K562 (cell line): ENCODE results near the gene NUP107. TPM values are rescaled to one million over a fixed set of nuclear protein-coding genes. Genes with fewer than 3 reads are reported as not detected.
A peak's percentile ranks its signal among the peaks of the same experiment; 100 is the strongest.

ENCODE experiments used
- ARID2 ChIP-seq: fragments of 450-650 bp; IDR thresholded peaks from 2 replicates; pipeline ENCODE4 v1.6.1; 2017; ENCODE audit warnings: antibody characterized with exemption, mild to moderate bottlenecking
- KDM1A ChIP-seq, 2 experiments: fragments of 450-650 bp; IDR thresholded peaks; 2 replicates each; pipeline ENCODE4 v1.6.1; 2016; ENCODE audit warnings: mild to moderate bottlenecking in 2 of 2
- ZBTB40 ChIP-seq, 2 experiments: fragments of 450-650 bp in 1 of 2; sonication (generic) in 1 of 2; formaldehyde crosslinking in 1 of 2; IDR thresholded peaks; 2 replicates each; pipeline versions ENCODE4 v1.7.1 to v1.9.0; 2016 to 2022; ENCODE audit warnings: inconsistent platforms in 1 of 2, mild to moderate bottlenecking in 1 of 2, missing genetic modification reagents in 1 of 2
- ZNF395 ChIP-seq: fragments of 200-800 bp; sonication (Bioruptor generic); IDR thresholded peaks from 2 replicates; pipeline ENCODE4 v1.6.1; 2017; ENCODE audit warnings: missing genetic modification characterization, missing compliant biosample characterization
- ZNF561 ChIP-seq: fragments of 450-650 bp; formaldehyde crosslinking; conservative IDR thresholded peaks from 2 replicates; pipeline ENCODE4 v1.4.0; 2020; ENCODE audit warnings: mild to moderate bottlenecking, moderate library complexity
- ZNF75A ChIP-seq: fragments of 450-650 bp; formaldehyde crosslinking; IDR thresholded peaks from 2 replicates; pipeline ENCODE4 v1.4.0; 2020; ENCODE audit warnings: mild to moderate bottlenecking
- polyA plus RNA-seq, 8 experiments: library from polyadenylated mRNA; depleted of rRNA in 4 of 8; stranded (reverse) in 5 of 8; unstranded in 3 of 8; fragments of >200 nt; fragmentation: Nextera tagmentation in 2 of 8; fragmentation: Illumina TruSeq in 1 of 8; extraction: Ambion mirVana in 2 of 8; extraction: Trizol in 1 of 8; gene quantifications; 2 replicates each; pipeline versions ENCODE4 v1.2.1 to v1.2.3, GENCODE V29; 2011 to 2014; ENCODE audit warnings: inconsistent platforms in 1 of 8, missing spikeins in 1 of 8
- total RNA-seq, 7 experiments: library from RNA; depleted of rRNA in 6 of 7; stranded (reverse); fragments of >200 nt in 6 of 7; fragmentation: Illumina TruSeq in 2 of 7; extraction: Trizol in 2 of 7; gene quantifications; 2 replicates each; pipeline versions ENCODE4 v1.2.1 to v1.2.3, GENCODE V29; 2011 to 2021; ENCODE audit warnings: low replicate concordance in 1 of 7
- TF ChIP-seq, protein P1 (sequence below): sonication (generic); formaldehyde crosslinking; IDR thresholded peaks from 2 replicates; pipeline ENCODE4 v1.8.1; 2023; ENCODE audit warnings: missing genetic modification reagents, mild to moderate bottlenecking, borderline replicate concordance
- TF ChIP-seq, protein P2 (sequence below), 2 experiments: fragments of 250-450 bp in 1 of 2; fragments of 450-650 bp in 1 of 2; sonication (Bioruptor Pico) in 1 of 2; IDR thresholded peaks; 2 replicates each; pipeline versions ENCODE4 v1.6.1 to v1.8.0; 2016 to 2021; ENCODE audit warnings: mild to moderate bottlenecking in 2 of 2, moderate library complexity in 2 of 2, missing compliant biosample characterization in 1 of 2, missing genetic modification characterization in 1 of 2

Gene NUP107
- total and polyA plus RNA-seq, 9 of the 15 experiments (the other 6 are each of a cell fraction or from before 2014, with no cell fraction given): 129 to 277 (median 199) TPM

GRCh38 chr12:68745904-68746571 lies 59.3 kb downstream of the NUP107 start, which contains the start of gene SLC35E3 (continued):
- no peak for TF ChIP-seq ZNF395
- TF ChIP-seq KDM1A (IDR thresholded peaks at IDR 0.05): no peak
- TF ChIP-seq ZNF561: no peak
- TF ChIP-seq, protein P1, sequence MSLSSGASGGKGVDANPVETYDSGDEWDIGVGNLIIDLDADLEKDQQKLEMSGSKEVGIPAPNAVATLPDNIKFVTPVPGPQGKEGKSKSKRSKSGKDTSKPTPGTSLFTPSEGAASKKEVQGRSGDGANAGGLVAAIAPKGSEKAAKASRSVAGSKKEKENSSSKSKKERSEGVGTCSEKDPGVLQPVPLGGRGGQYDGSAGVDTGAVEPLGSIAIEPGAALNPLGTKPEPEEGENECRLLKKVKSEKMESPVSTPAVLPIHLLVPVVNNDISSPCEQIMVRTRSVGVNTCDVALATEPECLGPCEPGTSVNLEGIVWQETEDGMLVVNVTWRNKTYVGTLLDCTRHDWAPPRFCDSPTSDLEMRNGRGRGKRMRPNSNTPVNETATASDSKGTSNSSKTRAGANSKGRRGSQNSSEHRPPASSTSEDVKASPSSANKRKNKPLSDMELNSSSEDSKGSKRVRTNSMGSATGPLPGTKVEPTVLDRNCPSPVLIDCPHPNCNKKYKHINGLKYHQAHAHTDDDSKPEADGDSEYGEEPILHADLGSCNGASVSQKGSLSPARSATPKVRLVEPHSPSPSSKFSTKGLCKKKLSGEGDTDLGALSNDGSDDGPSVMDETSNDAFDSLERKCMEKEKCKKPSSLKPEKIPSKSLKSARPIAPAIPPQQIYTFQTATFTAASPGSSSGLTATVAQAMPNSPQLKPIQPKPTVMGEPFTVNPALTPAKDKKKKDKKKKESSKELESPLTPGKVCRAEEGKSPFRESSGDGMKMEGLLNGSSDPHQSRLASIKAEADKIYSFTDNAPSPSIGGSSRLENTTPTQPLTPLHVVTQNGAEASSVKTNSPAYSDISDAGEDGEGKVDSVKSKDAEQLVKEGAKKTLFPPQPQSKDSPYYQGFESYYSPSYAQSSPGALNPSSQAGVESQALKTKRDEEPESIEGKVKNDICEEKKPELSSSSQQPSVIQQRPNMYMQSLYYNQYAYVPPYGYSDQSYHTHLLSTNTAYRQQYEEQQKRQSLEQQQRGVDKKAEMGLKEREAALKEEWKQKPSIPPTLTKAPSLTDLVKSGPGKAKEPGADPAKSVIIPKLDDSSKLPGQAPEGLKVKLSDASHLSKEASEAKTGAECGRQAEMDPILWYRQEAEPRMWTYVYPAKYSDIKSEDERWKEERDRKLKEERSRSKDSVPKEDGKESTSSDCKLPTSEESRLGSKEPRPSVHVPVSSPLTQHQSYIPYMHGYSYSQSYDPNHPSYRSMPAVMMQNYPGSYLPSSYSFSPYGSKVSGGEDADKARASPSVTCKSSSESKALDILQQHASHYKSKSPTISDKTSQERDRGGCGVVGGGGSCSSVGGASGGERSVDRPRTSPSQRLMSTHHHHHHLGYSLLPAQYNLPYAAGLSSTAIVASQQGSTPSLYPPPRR: no peak
- no peak for TF ChIP-seq ARID2
- TF ChIP-seq ZBTB40 (IDR thresholded peaks at IDR 0.05): peak; percentile 91
- TF ChIP-seq ZBTB40 (CRISPR knock-in tag; IDR thresholded peaks at IDR 0.05): no peak
- no peak for TF ChIP-seq ZNF75A (CRISPR knock-in tag)
- TF ChIP-seq, protein P2, sequence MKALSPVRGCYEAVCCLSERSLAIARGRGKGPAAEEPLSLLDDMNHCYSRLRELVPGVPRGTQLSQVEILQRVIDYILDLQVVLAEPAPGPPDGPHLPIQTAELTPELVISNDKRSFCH (CRISPR knock-in tag; IDR thresholded peaks at IDR 0.05): no peak
- TF ChIP-seq, protein P2 (tag; IDR thresholded peaks at IDR 0.05): no peak
